ENCODE measurements around the gene NMT2.
"Not testable (repeated sequence)": the region's sequence is repeated elsewhere in the genome, so short reads cannot be mapped to it uniquely, and the experiment has no call there.

Gene NMT2

GRCh38 chr10:15209827-15210509 is 41.5 kb upstream of the NMT2 start:
- peak; percentile 64 for DNase-seq (ENCODE audit: low read depth)
- no peak overlapping the region for H3K4me3 ChIP-seq (ENCODE audit: low read depth, low read length)
- no peak for TF ChIP-seq POLR2A (IDR thresholded peaks at IDR 0.05; ENCODE audit: extremely low read depth, insufficient read length)
- peak; percentile 76 for TF ChIP-seq CTCF (IDR thresholded peaks at IDR 0.05; ENCODE audit: low read depth, low read length)

DNA sequence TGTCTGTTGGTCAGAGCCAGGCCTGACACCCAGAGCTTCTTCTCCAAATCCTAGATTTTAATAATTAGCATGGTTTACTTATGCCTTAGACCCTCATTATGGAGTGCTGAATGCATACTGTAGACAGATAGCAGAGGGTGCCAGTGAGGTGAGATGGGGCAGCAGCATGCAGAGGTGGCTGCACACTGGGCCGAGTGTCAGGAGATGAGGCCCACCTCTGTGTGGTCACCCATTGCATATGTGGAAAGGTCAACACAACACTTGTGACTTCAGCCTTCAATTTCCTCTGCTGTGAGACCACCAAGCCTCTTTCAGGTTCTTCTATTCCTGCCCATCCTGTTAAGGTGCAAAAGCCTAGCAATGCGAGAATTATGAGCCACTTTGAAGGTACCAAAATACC is 39.7 kb upstream of the NMT2 start:
- no peak for DNase-seq (ENCODE audit: low read depth)
- TF ChIP-seq POLR2A (IDR thresholded peaks at IDR 0.05; ENCODE audit: extremely low read depth, insufficient read length) = no peak
- no peak for TF ChIP-seq CTCF (IDR thresholded peaks at IDR 0.05; ENCODE audit: low read depth, low read length)
- TF ChIP-seq, protein P1, sequence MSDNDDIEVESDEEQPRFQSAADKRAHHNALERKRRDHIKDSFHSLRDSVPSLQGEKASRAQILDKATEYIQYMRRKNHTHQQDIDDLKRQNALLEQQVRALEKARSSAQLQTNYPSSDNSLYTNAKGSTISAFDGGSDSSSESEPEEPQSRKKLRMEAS (IDR thresholded peaks at IDR 0.05; ENCODE audit: low read depth, low read length) = no peak
- no peak for TF ChIP-seq MYC (IDR thresholded peaks at IDR 0.05; ENCODE audit: low read depth, low read length)
- H3K4me3 ChIP-seq (ENCODE audit: low read depth, low read length) = no peak overlapping the region

DNA sequence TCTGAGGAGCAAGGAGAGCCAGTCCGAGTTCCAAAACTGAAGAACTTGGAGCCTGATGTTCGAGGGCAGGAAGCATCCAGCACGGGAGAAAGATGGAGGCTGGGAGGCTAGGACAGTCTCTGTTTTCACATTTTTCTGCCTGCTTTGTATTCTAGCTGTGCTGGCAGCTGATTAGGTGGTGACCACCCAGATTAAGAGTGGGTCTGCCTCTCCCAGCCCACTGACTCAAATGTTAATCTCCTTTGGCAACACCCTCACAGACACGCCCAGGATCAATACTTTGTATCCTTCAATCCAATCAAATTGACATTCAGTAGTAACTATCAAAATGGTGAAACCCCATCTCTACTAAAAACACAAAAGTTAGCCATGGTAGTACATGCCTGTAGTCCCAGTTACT is 38.9 kb upstream of the NMT2 start:
- DNase-seq (ENCODE audit: low read depth) = not testable (repeated sequence)

DNA sequence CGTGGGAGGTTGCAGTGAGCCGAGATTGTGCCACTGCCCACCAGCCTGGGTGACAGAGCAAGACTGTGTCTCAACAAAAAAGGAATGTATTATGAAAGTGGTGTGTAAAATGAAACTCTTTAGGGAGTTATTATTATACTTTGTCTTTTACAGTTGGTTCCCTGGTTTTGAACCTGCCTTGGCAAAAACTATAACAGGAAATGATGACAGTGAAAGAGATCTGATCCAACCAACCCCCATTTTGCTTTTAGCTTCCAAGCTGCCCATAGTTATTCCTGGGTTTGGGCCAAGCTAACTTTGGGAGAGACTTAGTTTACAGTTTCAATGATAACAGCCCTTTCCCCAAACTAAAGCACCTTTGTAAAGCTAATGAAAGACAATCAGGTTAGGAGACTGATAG is 34.1 kb upstream of the NMT2 start:
- no peak for DNase-seq (ENCODE audit: low read depth)
- TF ChIP-seq, protein P1 (IDR thresholded peaks at IDR 0.05; ENCODE audit: low read depth, low read length) = no peak
- no peak for TF ChIP-seq CTCF (IDR thresholded peaks at IDR 0.05; ENCODE audit: low read depth, low read length)
- TF ChIP-seq MYC (IDR thresholded peaks at IDR 0.05; ENCODE audit: low read depth, low read length) = no peak
- TF ChIP-seq POLR2A (IDR thresholded peaks at IDR 0.05; ENCODE audit: extremely low read depth, insufficient read length) = no peak
- H3K4me3 ChIP-seq (ENCODE audit: low read depth, low read length) = no peak overlapping the region

More for the DNA sequence above, 38.9 kb upstream of the NMT2 start:
- not testable (repeated sequence) for H3K4me3 ChIP-seq (ENCODE audit: low read depth, low read length)

DNA sequence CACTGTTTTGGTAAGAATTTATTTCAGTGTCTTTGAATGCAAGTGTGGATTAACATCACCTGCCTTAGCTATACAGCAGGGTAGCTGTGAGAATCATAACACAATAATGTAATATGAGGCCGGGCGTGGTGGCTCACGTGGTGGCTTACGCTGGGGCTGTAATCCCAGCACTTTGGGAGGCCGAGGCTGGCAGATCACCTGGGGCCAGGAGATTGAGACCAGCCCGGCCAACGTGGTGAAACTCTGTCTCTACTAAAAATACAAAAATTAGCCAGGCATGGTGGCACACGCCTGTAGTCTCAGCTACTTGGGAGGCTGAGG is 33.8 kb upstream of the NMT2 start:
- not testable (repeated sequence) for DNase-seq (ENCODE audit: low read depth); H3K4me3 ChIP-seq (ENCODE audit: low read depth, low read length)

DNA sequence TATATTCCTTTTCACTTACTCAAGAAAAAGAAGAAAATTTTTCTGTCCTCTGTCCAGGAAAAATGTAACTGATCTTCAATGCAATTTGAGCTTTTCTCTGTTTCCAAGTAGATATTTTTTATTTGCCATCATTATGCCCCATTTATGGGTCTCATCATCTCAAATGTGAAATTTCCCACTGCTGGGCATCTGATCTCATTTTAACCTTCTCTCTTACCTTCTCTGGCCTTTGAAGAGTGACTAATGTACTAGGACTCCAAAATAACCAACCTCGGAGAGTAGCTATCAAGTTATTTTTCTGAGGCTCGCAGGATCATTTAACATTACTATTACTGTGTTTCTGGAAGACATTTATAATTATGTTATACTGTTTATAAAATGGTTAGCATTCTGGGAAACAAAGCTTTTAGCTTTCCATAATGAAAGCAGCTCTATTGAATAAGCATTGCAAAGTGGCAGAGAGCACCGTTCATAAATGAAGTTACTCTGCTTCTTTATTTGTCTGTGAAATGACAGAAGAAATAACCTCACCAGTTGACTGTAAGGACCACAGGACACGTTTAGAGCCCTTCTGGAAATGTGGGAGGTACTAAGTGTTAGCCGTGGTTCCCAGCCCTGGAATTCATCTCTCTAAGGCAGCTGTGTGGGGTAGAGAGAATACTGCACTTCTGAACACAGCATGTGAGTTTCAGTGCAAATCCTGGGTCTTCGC is 33.3 kb upstream of the NMT2 start:
- TF ChIP-seq CTCF (IDR thresholded peaks at IDR 0.05; ENCODE audit: low read depth, low read length) = no peak
- no peak for TF ChIP-seq POLR2A (IDR thresholded peaks at IDR 0.05; ENCODE audit: extremely low read depth, insufficient read length)
- TF ChIP-seq, protein P1 (IDR thresholded peaks at IDR 0.05; ENCODE audit: low read depth, low read length) = no peak
- TF ChIP-seq MYC (IDR thresholded peaks at IDR 0.05; ENCODE audit: low read depth, low read length) = no peak
- H3K4me3 ChIP-seq (ENCODE audit: low read depth, low read length) = no peak overlapping the region
- no peak for DNase-seq (ENCODE audit: low read depth)

GRCh38 chr10:15200626-15201025 is 32.1 kb upstream of the NMT2 start:
- no peak for DNase-seq (ENCODE audit: low read depth)
- TF ChIP-seq MYC (IDR thresholded peaks at IDR 0.05; ENCODE audit: low read depth, low read length) = no peak
- TF ChIP-seq, protein P1 (IDR thresholded peaks at IDR 0.05; ENCODE audit: low read depth, low read length) = no peak
- H3K4me3 ChIP-seq (ENCODE audit: low read depth, low read length) = no peak overlapping the region

All from NB4 (cell line).